SK-N-SH (cell line): ENCODE measurements around the gene HSCB. TPM values are rescaled to one million over a fixed set of nuclear protein-coding genes. Genes with fewer than 3 reads are reported as not detected.

ENCODE experiments used
- CTCF ChIA-PET: fragments of 300-600, 350-600 bp; formaldehyde crosslinking; extraction: SDS; loops from one replicate; lab custom pipeline; 2021; lab: Yijun Ruan, JAX
- POLR2A ChIA-PET: fragments of 350-600 bp; sonication (Branson Sonifier 250); formaldehyde crosslinking; extraction: SDS; loops from one replicate; lab custom pipeline; 2020; ENCODE audit warnings: antibody characterized with exemption, inconsistent platforms; lab: Yijun Ruan, JAX
- DNase-seq: peaks from one replicate; pipeline ENCODE4 v3.0.0; 2012
- H2AFZ ChIP-seq: fragments of 200-600 bp; sonication (generic); 2 replicates; pipeline ENCODE4 v1.8.1; 2016; ENCODE audit warnings: antibody characterized with exemption, mild to moderate bottlenecking, low read depth
- H3F3A ChIP-seq: fragments of 200-600 bp; sonication (generic); replicated peaks from 2 replicates; pipeline ENCODE3; 2016; ENCODE audit warnings: antibody characterized with exemption, mild to moderate bottlenecking; ENCODE audit not compliant: insufficient read depth
- H3K27ac ChIP-seq, 2 experiments: fragments of 200-500 bp in 1 of 2; fragments of 200-600 bp in 1 of 2; sonication (Bioruptor generic) in 1 of 2; sonication (generic), shearing (Covaris generic) in 1 of 2; 2 replicates each; pipeline versions ENCODE4 v1.5.1 to v1.6.1; 2014 to 2016; ENCODE audit warnings: low read depth in 2 of 2, inconsistent platforms in 1 of 2, low read length in 1 of 2, mild to moderate bottlenecking in 1 of 2, mixed read lengths in 1 of 2
- H3K27me3 ChIP-seq: fragments of 200-600 bp; sonication (generic), shearing (Covaris generic); 2 replicates; pipeline ENCODE4 v1.6.1; 2016; ENCODE audit warnings: mixed run types; ENCODE audit not compliant: insufficient read depth
- H3K36me3 ChIP-seq, 2 experiments: fragments of 200-500 bp in 1 of 2; fragments of 200-600 bp in 1 of 2; sonication (Bioruptor generic) in 1 of 2; sonication (generic) in 1 of 2; replicated peaks in 1 of 2; 2 replicates each; pipeline versions ENCODE3 to v1.5.1; 2014 to 2016; ENCODE audit warnings: low read length in 1 of 2, mild to moderate bottlenecking in 1 of 2; ENCODE audit not compliant: insufficient read depth in 2 of 2, control insufficient read depth in 1 of 2
- H3K4me1 ChIP-seq, 2 experiments: fragments of 200-500 bp in 1 of 2; fragments of 200-600 bp in 1 of 2; sonication (Bioruptor generic) in 1 of 2; sonication (generic), shearing (Covaris generic) in 1 of 2; 2 replicates each; pipeline versions ENCODE4 v1.5.1 to v1.6.1; 2014 to 2016; ENCODE audit warnings: low read depth in 1 of 2, low read length in 1 of 2, mixed run types in 1 of 2; ENCODE audit not compliant: insufficient read depth in 2 of 2, control insufficient read depth in 1 of 2
- H3K4me2 ChIP-seq: fragments of 200-600 bp; sonication (generic), shearing (Covaris generic); 2 replicates; pipeline ENCODE4 v1.6.1; 2017; ENCODE audit warnings: mixed run types
- H3K4me3 ChIP-seq, 2 experiments: fragments of 200-500 bp in 1 of 2; fragments of 200-600 bp in 1 of 2; sonication (Bioruptor generic) in 1 of 2; sonication (generic), shearing (Covaris generic) in 1 of 2; 2 replicates each; pipeline versions ENCODE4 v1.5.1 to v1.8.1; 2014 to 2016; ENCODE audit warnings: low read depth in 2 of 2, inconsistent platforms in 1 of 2, low read length in 1 of 2, mild to moderate bottlenecking in 1 of 2, mixed read lengths in 1 of 2, moderate library complexity in 1 of 2
- H3K79me2 ChIP-seq: fragments of 200-600 bp; sonication (generic); 2 replicates; pipeline ENCODE4 v1.8.1; 2017; ENCODE audit warnings: mild to moderate bottlenecking; ENCODE audit not compliant: insufficient read depth
- H3K9ac ChIP-seq: fragments of 200-600 bp; sonication (generic); 2 replicates; pipeline ENCODE4 v1.6.1; 2017; ENCODE audit warnings: mixed run types
- H3K9me2 ChIP-seq: fragments of 200-600 bp; sonication (generic); 2 replicates; pipeline ENCODE4 v1.6.1; 2017; ENCODE audit warnings: mixed run types
- H3K9me3 ChIP-seq: fragments of 200-600 bp; sonication (generic); 2 replicates; pipeline ENCODE4 v1.6.1; 2017; ENCODE audit warnings: mixed run types, mild to moderate bottlenecking, moderate library complexity
- H4K20me1 ChIP-seq: fragments of 200-600 bp; sonication (generic); 2 replicates; pipeline ENCODE4 v1.6.1; 2017; ENCODE audit warnings: mild to moderate bottlenecking, mixed run types; ENCODE audit not compliant: insufficient read depth
- CHD2 ChIP-seq: fragments of 150-350 bp; IDR thresholded peaks from 2 replicates; pipeline ENCODE4 v1.6.1; 2018; ENCODE audit warnings: low read length; ENCODE audit not compliant: partially characterized antibody
- CTCF ChIP-seq: fragments of 200-600 bp; sonication (generic); IDR thresholded peaks from 2 replicates; pipeline ENCODE4 v1.6.1; 2017; ENCODE audit warnings: antibody characterized with exemption, mild to moderate bottlenecking, moderate library complexity
- EP300 ChIP-seq, 2 experiments: IDR thresholded peaks; 2 replicates each; pipeline versions ENCODE4 v1.4.0 to v1.6.1; 2012; ENCODE audit warnings: borderline replicate concordance in 1 of 2, low read depth in 1 of 2, low read length in 1 of 2
- EZH2phosphoT487 ChIP-seq: fragments of 200-600 bp; sonication (generic); IDR thresholded peaks from 2 replicates; pipeline ENCODE4 v1.6.1; 2017; ENCODE audit warnings: low read depth, mixed run types, mild to moderate bottlenecking, antibody characterized with exemption, moderate library complexity, borderline replicate concordance
- FOXJ3 ChIP-seq: sonication (generic); formaldehyde crosslinking; IDR thresholded peaks from 2 replicates; pipeline ENCODE4 v1.5.1; 2020; ENCODE audit warnings: mild to moderate bottlenecking, missing genetic modification reagents
- GABPA ChIP-seq: IDR thresholded peaks from 2 replicates; pipeline ENCODE4 v1.4.0; 2012; ENCODE audit warnings: low read depth, mild to moderate bottlenecking
- GATA2 ChIP-seq: sonication (generic); formaldehyde crosslinking; IDR thresholded peaks from 2 replicates; pipeline ENCODE4 v1.5.0; 2020; ENCODE audit warnings: mild to moderate bottlenecking, missing genetic modification reagents
- MAX ChIP-seq: IDR thresholded peaks from 2 replicates; pipeline ENCODE4 v1.4.0; 2012; ENCODE audit warnings: low read depth
- MXI1 ChIP-seq: IDR thresholded peaks from 2 replicates; pipeline ENCODE4 v1.6.1; 2012; ENCODE audit warnings: mild to moderate bottlenecking, low read depth, low read length, improper control_type of control experiment
- NFIC ChIP-seq: IDR thresholded peaks from 2 replicates; pipeline ENCODE4 v1.4.0; 2012; ENCODE audit warnings: borderline replicate concordance
- POLR2AphosphoS5 ChIP-seq: IDR thresholded peaks from 2 replicates; pipeline ENCODE4 v1.6.1; 2012; ENCODE audit warnings: low read depth, low read length
- SIN3A ChIP-seq: IDR thresholded peaks from 2 replicates; pipeline ENCODE4 v1.6.1; 2012; ENCODE audit warnings: low read depth, mild to moderate bottlenecking, low read length, moderate library complexity, borderline replicate concordance
- SMC3 ChIP-seq: IDR thresholded peaks from 2 replicates; pipeline ENCODE4 v1.6.1; 2012; ENCODE audit warnings: low read depth, low read length, improper control_type of control experiment
- TAF1 ChIP-seq: IDR thresholded peaks from 2 replicates; pipeline ENCODE4 v1.6.1; 2012; ENCODE audit warnings: low read depth, mild to moderate bottlenecking, low read length, moderate library complexity, borderline replicate concordance
- TCF12 ChIP-seq: IDR thresholded peaks from 2 replicates; pipeline ENCODE4 v1.4.0; 2012
- USF1 ChIP-seq: IDR thresholded peaks from 2 replicates; pipeline ENCODE4 v1.4.0; 2012; ENCODE audit warnings: low read depth, borderline replicate concordance
- USF2 ChIP-seq: fragments of 150-350 bp; IDR thresholded peaks from 2 replicates; pipeline ENCODE4 v1.6.1; 2017; ENCODE audit warnings: antibody characterized with exemption, low read length, low read depth, borderline replicate concordance
- YY1 ChIP-seq: IDR thresholded peaks from 2 replicates; pipeline ENCODE4 v1.4.0; 2012; ENCODE audit warnings: low read depth, mild to moderate bottlenecking
- ZBTB33 ChIP-seq: IDR thresholded peaks from 2 replicates; pipeline ENCODE4 v1.4.0; 2012; ENCODE audit warnings: low read depth, borderline replicate concordance
- WGBS: methylation state at CpG from one replicate; pipeline ENCODE4 v1.1.6; 2017; ENCODE audit warnings: low lambda C conversion rate; 5-methylcytosine and 5-hydroxymethylcytosine counted together
- polyA plus RNA-seq, 3 experiments: library from polyadenylated mRNA; depleted of rRNA; stranded (reverse); fragments of >200 nt; gene quantifications; 2 replicates each; pipeline ENCODE4 v1.2.3, GENCODE V29; 2012

HSCB gene
- polyA plus RNA-seq, 1 of the 3 experiments (the other 2 are of a cell fraction): 19.9 TPM

GRCh38 chr22:28734393-28734792 lies 7.4 kb upstream of the HSCB start:
- peaks cover 3% of the 10 kb centered on the region for H3F3A ChIP-seq
- no peak overlapping the region for H3K4me3 ChIP-seq
- no peak overlapping the region for H3K4me2 ChIP-seq
- no peaks in the 10 kb centered on the region for H3K27me3 ChIP-seq
- DNase-seq: no peak
- CTCF ChIA-PET: interaction anchor here (1.0 kb wide), 1 partner anchor 95 kb away, joined by 3 read pairs; no protein-coding TSS in a partner anchor
- WGBS: 96% methylated on average over 6 of the region's 6 CpGs
- H3K9ac ChIP-seq: no peak overlapping the region
- no peaks in the 10 kb centered on the region for H4K20me1 ChIP-seq
- peaks cover 10% of the 10 kb centered on the region; the same call in 1 of the 2 replicates for H3K79me2 ChIP-seq
- H3K4me1 ChIP-seq: no peaks in the 10 kb centered on the region
- no peaks in the 10 kb centered on the region for H3K9me3 ChIP-seq
- H3K9me2 ChIP-seq: no peaks in the 10 kb centered on the region
- peaks cover 0 to 3% of the 10 kb centered on the region in 2 experiments for H3K36me3 ChIP-seq
- H2AFZ ChIP-seq: no peak overlapping the region
- no peak for TF ChIP-seq USF1
- TF ChIP-seq, all 33 proteins: peak for 0
- no peak overlapping the region for H3K27ac ChIP-seq
- POLR2A ChIA-PET: interaction anchor here (0.5 kb wide), 1 partner anchor 40 kb away, joined by 4 read pairs; no protein-coding TSS in a partner anchor

- Histone ChIP-seq H3K36me3 (peaks cover 0 to 3% of the 10 kb centered on the region in 2 experiments), H3K27me3 (no peaks in the 10 kb centered on the region), H3K79me2 (peaks cover 26% of the 10 kb centered on the region), H4K20me1 (no peaks in the 10 kb centered on the region), H3K4me2 (no peak overlapping the region), H3K4me3 (no peak overlapping the region), H3K9ac (no peak overlapping the region), H3K4me1 (no peaks in the 10 kb centered on the region; a peak in 1 of 4 replicates), H3F3A (peaks cover 3% of the 10 kb centered on the region), H3K9me2 (no peaks in the 10 kb centered on the region), H2AFZ (no peak overlapping the region), H3K9me3 (no peaks in the 10 kb centered on the region), H3K27ac (no peak overlapping the region)
- ChIA-PET POLR2A (no interaction called here), CTCF (interaction anchor here (1.2 kb wide), 1 partner anchor 36 kb away, joined by 3 read pairs; no protein-coding TSS in a partner anchor)
- no peak for DNase-seq
- 82% methylated on average over 7 of the region's 7 CpGs for WGBS
- TF ChIP-seq TCF12 (no peak), USF1 (no peak), GATA2 (CRISPR knock-in tag) (no peak), TAF1 (no peak), YY1 (no peak), FOXJ3 (CRISPR knock-in tag) (no peak), EP300 (IDR thresholded peaks at IDR 0.05; ENCODE audit: borderline replicate concordance in 1 of 2, low read depth in 1 of 2, low read length in 1 of 2) (no peak), GABPA (no peak), CTCF (no peak), MAX (no peak), USF2 (no peak), ZBTB33 (no peak), EZH2phosphoT487 (no peak), SMC3 (no peak), SIN3A (no peak), POLR2AphosphoS5 (no peak), NFIC (no peak), CHD2 (no peak), MXI1 (no peak)
These were observed 5.3 kb upstream of the HSCB start for GRCh38 chr22:28736301-28737155.
